ENCODE results near the gene SCARB1.

DNA sequence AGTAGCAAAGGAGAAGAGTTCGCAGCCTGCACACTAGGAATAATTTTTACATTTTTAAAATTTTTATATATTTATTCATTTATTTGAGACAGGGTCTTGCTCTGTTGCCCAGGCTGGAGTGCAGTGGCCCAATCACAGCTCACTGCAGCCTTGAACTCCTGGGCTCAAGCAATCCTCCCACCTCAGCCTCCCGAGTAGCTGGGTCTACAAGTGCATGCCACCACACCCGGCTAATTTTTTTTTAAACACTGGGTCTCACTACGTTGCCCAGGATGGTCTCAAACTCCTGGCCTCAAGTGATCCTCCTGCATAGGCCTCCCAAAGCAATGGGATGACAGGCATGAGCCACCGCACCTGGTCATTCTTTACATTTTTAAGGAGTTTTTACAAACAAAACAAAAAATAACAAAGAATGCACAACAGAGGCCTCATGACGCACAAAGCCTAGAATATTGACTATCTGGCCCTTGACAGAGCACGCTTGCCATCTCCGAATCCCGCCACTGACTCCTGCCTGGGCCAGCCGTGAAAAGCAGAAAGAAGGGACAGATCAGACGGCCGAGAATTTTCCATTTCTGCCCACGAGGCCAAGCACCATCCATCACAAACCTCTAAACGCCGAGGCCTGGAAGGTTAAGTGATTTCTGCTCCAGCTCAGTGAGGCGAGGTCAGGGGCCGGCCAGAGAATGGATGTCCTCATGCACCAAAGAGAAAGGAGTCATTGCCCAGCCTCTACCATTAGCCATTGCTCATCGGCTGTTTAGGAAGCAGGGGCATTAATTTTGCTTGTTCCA, 120.0 kb downstream of the SCARB1 start:
- TF ChIP-seq POLR2AphosphoS5 (IDR thresholded peaks at IDR 0.05; ENCODE audit: low read depth, low read length) (no peak), CTCF (IDR thresholded peaks at IDR 0.05) (no peak), TCF7L2 (IDR thresholded peaks at IDR 0.05; ENCODE audit: low read depth, low read length) (no peak)

All from Panc1 (cell line).